Raji (cell line): ENCODE measurements around the gene CLCN5.

Source experiments
- POLR2A ChIP-seq: IDR thresholded peaks from 2 replicates; pipeline ENCODE4 v1.6.1; 2011; ENCODE audit warnings: low read depth, low read length, control low read depth; ENCODE audit not compliant: insufficient read depth

CLCN5 gene

GRCh38 chrX:49915361-49916222 is 6.8 kb upstream of the CLCN5 start:
- no peak for TF ChIP-seq POLR2A

GRCh38 chrX:49919617-49920016 is 2.8 kb upstream of the CLCN5 start:
- no peak for TF ChIP-seq POLR2A

GRCh38 chrX:49921109-49921508 is 1.3 kb upstream of the CLCN5 start:
- TF ChIP-seq POLR2A = no peak

DNA sequence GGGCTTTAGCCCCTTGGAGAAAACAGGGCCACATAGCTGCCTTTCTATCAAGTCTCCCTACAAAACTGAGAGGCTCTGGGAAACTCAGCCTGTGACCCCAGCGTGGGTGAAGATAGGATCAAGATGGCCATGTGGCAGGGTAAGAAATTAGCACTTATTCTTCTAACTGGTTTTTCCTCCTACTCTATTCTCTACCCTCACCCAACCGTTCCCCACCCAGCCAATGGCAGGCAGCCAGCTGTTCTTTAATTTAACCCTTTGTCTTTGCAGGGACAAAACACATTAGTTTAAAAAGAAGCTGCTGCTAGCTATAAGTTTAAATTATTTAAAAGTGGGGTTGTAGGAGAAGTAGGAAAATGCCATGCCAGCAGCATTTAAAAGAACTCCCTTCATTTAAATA is 2.8 kb downstream of the CLCN5 start:
- TF ChIP-seq POLR2A = no peak

DNA sequence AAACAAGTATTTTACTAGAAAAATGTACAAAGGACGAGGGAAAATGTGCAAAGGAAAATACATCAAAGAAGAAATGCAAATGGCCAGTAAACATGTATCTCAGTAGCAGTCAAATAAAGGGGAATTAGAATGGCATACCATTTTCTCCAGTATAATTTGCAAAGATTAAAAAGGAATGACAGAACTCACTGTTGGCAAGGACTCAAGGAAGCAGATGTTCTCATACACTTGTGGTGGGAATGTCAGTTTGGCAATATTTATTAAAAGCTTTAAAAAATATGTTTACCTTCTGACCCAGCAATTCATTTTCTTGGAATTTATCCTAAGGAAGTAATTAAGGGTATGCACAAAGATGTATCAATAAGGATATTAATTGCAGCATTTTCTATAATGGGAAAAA is 7.6 kb downstream of the CLCN5 start:
- no peak for TF ChIP-seq POLR2A

DNA sequence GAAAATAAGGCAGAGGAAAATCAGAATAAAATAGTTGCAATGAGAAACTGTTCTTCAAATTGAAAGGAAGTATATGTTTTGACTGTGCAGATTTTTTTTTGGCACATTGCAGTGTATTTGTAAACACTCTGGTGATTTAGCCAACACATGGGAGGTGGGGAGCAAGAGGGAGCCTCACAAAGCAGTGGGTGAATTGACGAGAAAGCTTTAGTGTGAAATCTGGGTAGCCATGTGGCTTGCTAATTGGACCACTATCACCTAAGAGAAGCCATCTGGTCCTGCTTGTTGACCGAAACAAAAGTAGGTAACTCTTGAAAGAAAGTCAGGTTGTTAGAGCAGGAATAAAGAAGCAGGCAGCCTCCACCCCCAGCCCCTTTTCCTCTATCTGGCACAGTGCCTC is 10.4 kb downstream of the CLCN5 start:
- no peak for TF ChIP-seq POLR2A

DNA sequence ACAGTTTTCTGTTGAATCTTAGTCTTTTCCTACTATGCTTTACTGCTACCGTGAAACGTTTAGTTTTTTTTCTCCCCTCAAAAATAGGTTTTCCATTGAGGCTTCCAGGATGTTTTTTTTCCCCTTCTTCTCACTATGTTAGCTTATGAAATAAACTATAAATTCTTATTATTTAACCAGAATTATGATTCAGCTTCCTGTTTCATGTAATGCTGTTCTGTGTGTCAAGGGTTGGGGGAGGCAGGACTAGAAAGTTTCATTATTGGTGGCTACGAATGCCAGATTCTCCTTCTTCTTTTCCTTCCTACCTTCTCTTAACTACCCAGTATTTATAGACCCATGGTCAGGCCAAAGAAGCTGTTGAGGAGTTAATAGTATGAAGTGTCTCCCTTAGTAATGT is 11.8 kb downstream of the CLCN5 start:
- no peak for TF ChIP-seq POLR2A

DNA sequence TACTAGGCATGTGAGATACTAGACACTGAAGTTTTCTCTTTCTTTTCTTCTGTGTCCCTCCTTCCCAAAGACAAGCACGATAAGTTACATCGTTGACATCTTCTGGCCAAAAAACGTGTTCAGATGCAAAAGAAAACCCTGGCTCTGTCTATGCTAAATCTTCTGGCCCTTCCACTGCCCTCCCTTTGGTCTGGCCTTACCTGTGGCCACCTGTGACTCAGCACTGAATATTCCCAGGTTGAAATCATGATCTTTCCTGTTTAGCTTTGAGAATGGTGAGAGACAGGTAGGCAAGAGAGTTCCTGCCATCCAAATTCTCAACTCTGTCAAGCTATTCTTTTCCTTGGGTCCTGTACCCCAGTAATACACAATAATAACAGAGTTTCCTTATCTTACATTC is 12.3 kb downstream of the CLCN5 start:
- no peak for TF ChIP-seq POLR2A

- TF ChIP-seq POLR2A = no peak
These were observed 25.4 kb downstream of the CLCN5 start for GRCh38 chrX:49947781-49948180.

DNA sequence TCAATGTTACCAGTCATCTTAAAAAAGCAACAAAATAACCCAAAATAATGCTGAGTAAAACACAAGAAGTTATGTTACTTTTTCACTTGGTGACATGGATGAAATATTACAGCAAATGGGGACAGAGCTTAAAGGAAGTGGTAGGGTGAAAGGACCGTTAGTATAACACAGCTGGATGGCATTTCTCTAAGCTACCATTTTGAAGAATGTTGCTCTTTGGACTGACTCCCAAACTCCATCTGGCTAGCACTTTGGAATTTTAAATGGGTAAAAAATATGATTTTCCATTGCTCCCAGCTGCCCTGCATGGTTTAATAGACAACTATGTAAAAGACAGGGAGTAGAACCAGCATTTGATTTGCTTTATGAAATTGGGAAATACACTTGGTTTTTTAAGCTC is 27.6 kb downstream of the CLCN5 start:
- no peak for TF ChIP-seq POLR2A

- TF ChIP-seq POLR2A = no peak
These were observed 29.3 kb downstream of the CLCN5 start for GRCh38 chrX:49951524-49952193.

DNA sequence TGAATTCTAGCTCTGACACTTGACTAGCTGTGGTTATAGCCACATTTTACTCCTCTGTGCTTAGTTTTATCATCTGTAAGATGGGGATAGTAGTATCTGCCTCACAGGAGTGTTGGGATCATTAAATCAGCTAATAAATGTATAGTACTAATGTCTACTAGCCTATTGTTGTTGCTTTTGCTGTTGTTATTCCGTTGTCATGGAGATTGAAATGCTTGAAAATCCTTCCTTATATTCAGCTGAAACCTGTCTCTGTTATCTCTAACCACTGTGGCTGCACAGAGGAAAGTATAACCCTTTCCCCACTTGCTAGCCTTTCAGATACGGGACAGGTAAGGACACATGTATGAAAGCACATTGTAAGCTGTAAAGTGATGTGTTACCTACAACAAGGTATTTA is 33.9 kb downstream of the CLCN5 start:
- TF ChIP-seq POLR2A = no peak

GRCh38 chrX:49958727-49959485 is 36.5 kb downstream of the CLCN5 start:
- TF ChIP-seq POLR2A = no peak

DNA sequence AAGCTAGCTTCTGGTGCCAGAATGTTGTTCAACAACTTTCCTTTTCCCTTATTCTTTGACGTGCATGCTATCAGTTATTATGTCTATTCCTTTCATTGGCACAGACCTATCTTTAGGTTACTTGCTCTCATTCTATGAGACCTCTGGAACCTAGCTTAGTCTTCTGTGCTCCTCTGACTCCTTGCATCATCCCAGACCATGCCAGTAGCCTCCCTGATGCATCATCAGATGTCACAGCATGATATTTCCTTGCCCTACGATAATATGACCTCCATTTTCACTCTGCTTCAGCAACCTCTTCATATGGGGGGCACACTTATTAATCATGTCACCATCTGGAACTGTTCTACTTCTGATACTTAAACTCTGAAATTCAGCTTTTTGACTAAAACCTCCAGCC is 37.2 kb downstream of the CLCN5 start:
- no peak for TF ChIP-seq POLR2A

DNA sequence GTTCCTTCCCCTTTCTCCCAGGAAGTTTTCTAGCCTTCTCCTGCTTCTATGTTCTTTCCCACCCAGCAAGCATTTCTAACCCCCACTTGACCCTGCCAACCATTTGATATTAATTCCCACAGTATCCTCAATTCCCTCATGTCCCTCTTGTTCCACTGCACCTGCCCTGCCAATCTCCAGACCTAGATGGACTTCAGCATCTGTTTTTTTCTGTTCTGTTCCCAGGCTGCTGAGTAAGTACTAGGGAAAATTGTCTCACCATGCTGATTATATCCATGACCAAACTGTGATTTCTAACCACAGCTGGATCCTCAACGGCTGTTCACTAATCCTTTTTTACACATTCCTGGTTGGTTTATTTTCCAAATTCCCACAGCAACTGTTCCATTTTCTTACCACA is 37.7 kb downstream of the CLCN5 start:
- TF ChIP-seq POLR2A = no peak

- no peak for TF ChIP-seq POLR2A
These were observed 48.3 kb downstream of the CLCN5 start for GRCh38 chrX:49970674-49971073.
